AG09319 (cell line): ENCODE measurements around the gene CERS6.
A peak's percentile ranks its signal among the peaks of the same experiment; 100 is the strongest.

Experiments
- DNase-seq: peaks from one replicate; pipeline ENCODE4 v3.0.0-alpha.2; 2010; ENCODE audit warnings: low read depth; ENCODE audit errors: extremely low read depth
- CTCF ChIP-seq: IDR thresholded peaks from 2 replicates; pipeline ENCODE4 v1.5.1; 2011; ENCODE audit warnings: low read depth, mild to moderate bottlenecking, inconsistent platforms, low read length, moderate library complexity

CERS6 gene

GRCh38 chr2:168683996-168684395 is 227.9 kb downstream of the CERS6 start:
- DNase-seq = no peak
- TF ChIP-seq CTCF = no peak

GRCh38 chr2:168684921-168685599 is 229.0 kb downstream of the CERS6 start:
- no peak for TF ChIP-seq CTCF
- no peak for DNase-seq

GRCh38 chr2:168685600-168686451 is 229.8 kb downstream of the CERS6 start:
- no peak for TF ChIP-seq CTCF
- no peak for DNase-seq

GRCh38 chr2:168686452-168687191 is 230.6 kb downstream of the CERS6 start:
- no peak for TF ChIP-seq CTCF
- DNase-seq = no peak

GRCh38 chr2:168687314-168687713 is 231.2 kb downstream of the CERS6 start:
- TF ChIP-seq CTCF = peak; percentile 14; the same call in 1 of the 2 replicates
- DNase-seq = no peak

GRCh38 chr2:168690381-168690885 is 234.4 kb downstream of the CERS6 start:
- no peak for TF ChIP-seq CTCF

More at GRCh38 chr2:168690381-168690885, 234.4 kb downstream of the CERS6 start:
- no peak for DNase-seq
